T-cell (primary cell): ENCODE measurements around the gene CD274. TPM values are rescaled to one million over a fixed set of nuclear protein-coding genes. Genes with fewer than 3 reads are reported as not detected.

Experiments used
- ATAC-seq, 4 experiments: fragments of 200-7000 bp in 3 of 4; fragments of 150-1000 bp in 1 of 4; cut with Tn5 transposase; replicated peaks in 1 of 4; 1 replicate in 3 of 4; 2 replicates in 1 of 4; pipeline ENCODE4 v1.10.0; 2021; ENCODE audit warnings: moderate library complexity in 3 of 4, mild to moderate bottlenecking in 2 of 4, moderate number of reproducible peaks in 1 of 4
- CTCF ChIA-PET, 2 donors: fragments of 300-600 bp; sonication (Branson Sonifier 250); formaldehyde crosslinking; loops; one replicate each; lab custom pipeline; 2022; ENCODE audit warnings: antibody characterized with exemption in 2 of 2; lab: Charles Lee
- POLR2A ChIA-PET, 2 donors: fragments of 300-600 bp; sonication (Branson Sonifier 250); formaldehyde crosslinking; loops; one replicate each; lab custom pipeline; 2022; ENCODE audit warnings: antibody characterized with exemption in 2 of 2; lab: Charles Lee
- DNase-seq, 35 experiments: peaks; one replicate each; pipeline versions ENCODE4 v3.0.0 to v3.0.0-alpha.2; 2013 to 2023
- H3K27ac ChIP-seq: one replicate; pipeline ENCODE4 v1.5.1; 2013; ENCODE audit warnings: low read length
- H3K27me3 ChIP-seq, 2 experiments: replicated peaks in 1 of 2; 1 replicate in 1 of 2; 2 replicates in 1 of 2; pipeline versions ENCODE4 v1.6.1 to v1.7.0; 2013; ENCODE audit warnings: low read length in 1 of 2, mixed read lengths in 1 of 2; ENCODE audit not compliant: control insufficient read depth in 2 of 2, insufficient read depth in 2 of 2; ENCODE audit errors: extremely low read depth in 1 of 2
- H3K36me3 ChIP-seq, 2 donors: 1 replicate in 1 of 2; 2 replicates in 1 of 2; pipeline versions ENCODE4 v1.6.1 to v1.7.0; 2013; ENCODE audit warnings: low read length in 1 of 2; ENCODE audit not compliant: control insufficient read depth in 2 of 2, insufficient read depth in 1 of 2; ENCODE audit errors: extremely low read depth in 1 of 2
- H3K4me1 ChIP-seq, 2 experiments: 1 replicate in 1 of 2; 2 replicates in 1 of 2; pipeline versions ENCODE4 v1.6.1 to v1.7.0; 2013; ENCODE audit warnings: low read length in 2 of 2, mixed read lengths in 1 of 2; ENCODE audit not compliant: insufficient read depth in 2 of 2, control insufficient read depth in 1 of 2; ENCODE audit errors: extremely low read depth in 1 of 2
- H3K4me3 ChIP-seq, 2 donors: 1 replicate in 1 of 2; 2 replicates in 1 of 2; pipeline versions ENCODE4 v1.5.1 to v1.7.0; 2013; ENCODE audit warnings: mild to moderate bottlenecking in 2 of 2, low read length in 1 of 2, moderate library complexity in 1 of 2; ENCODE audit not compliant: control insufficient read depth in 1 of 2; ENCODE audit errors: extremely low read depth in 1 of 2
- H3K9me3 ChIP-seq: 2 replicates; pipeline ENCODE4 v1.7.0; 2013
- H3K27ac Mint-ChIP-seq, 2 donors: one replicate each; pipeline ENCODE4 v1.8.0; 2020 to 2021; ENCODE audit warnings: mild to moderate bottlenecking in 2 of 2, mixed read lengths in 2 of 2
- H3K27me3 Mint-ChIP-seq, 2 donors: one replicate each; pipeline ENCODE4 v1.8.0; 2021 to 2022; ENCODE audit warnings: mixed read lengths in 2 of 2
- H3K36me3 Mint-ChIP-seq: one replicate; pipeline ENCODE4 v1.8.0; 2021; ENCODE audit warnings: mixed read lengths
- H3K4me1 Mint-ChIP-seq, 3 donors: one replicate each; pipeline ENCODE4 v1.8.0; 2020 to 2022; ENCODE audit warnings: mixed read lengths in 3 of 3, mild to moderate bottlenecking in 1 of 3
- H3K4me3 Mint-ChIP-seq, 3 donors: one replicate each; pipeline ENCODE4 v1.8.0; 2020 to 2022; ENCODE audit warnings: mild to moderate bottlenecking in 3 of 3, mixed read lengths in 3 of 3, moderate library complexity in 3 of 3
- H3K9me3 Mint-ChIP-seq, 3 donors: one replicate each; pipeline ENCODE4 v1.8.0; 2020 to 2022; ENCODE audit warnings: mixed read lengths in 3 of 3
- WGBS: methylation state at CpG from one replicate; pipeline ENCODE4 v1.1.5; 2013; ENCODE audit warnings: missing lambda C conversion rate; ENCODE audit not compliant: insufficient coverage; 5-methylcytosine and 5-hydroxymethylcytosine counted together
- total RNA-seq, 35 experiments: library from RNA in 6 of 35; stranded (reverse) in 6 of 35; fragments of 120-200 nt in 1 of 35; gene quantifications; one replicate each; pipeline versions ENCODE4 v1.2.1 to v1.2.4 and lab custom pipeline; 2013 to 2026

Gene CD274
- total RNA-seq, 5 donors from 2014 or later (not counting 1 experiment from before 2014, with no cell fraction given) = 6.6 to 11.4 (median 7.2) TPM

GRCh38 chr9:5421163-5421562, 29.2 kb upstream of the CD274 start:
- no peaks in the 10 kb centered on the region for H3K4me1 ChIP-seq
- no peak overlapping the region for H3K27ac ChIP-seq
- H3K27ac Mint-ChIP-seq = no peak overlapping the region
- H3K4me1 Mint-ChIP-seq = peaks cover 0 to 10% (median 6%) of the 10 kb centered on the region in 3 donors
- peaks cover 0 to 4% of the 10 kb centered on the region in 2 donors for H3K36me3 ChIP-seq
- no peaks in the 10 kb centered on the region for H3K9me3 ChIP-seq
- POLR2A ChIA-PET = no interaction called here
- H3K4me3 Mint-ChIP-seq = no peak overlapping the region
- no peak overlapping the region for H3K4me3 ChIP-seq
- H3K9me3 Mint-ChIP-seq = no peaks in the 10 kb centered on the region
- peaks cover 42% of the 10 kb centered on the region for H3K36me3 Mint-ChIP-seq
- CTCF ChIA-PET = no interaction called here
- no peaks in the 10 kb centered on the region for H3K27me3 ChIP-seq
- ATAC-seq (no peak), DNase-seq (no peak)
- H3K27me3 Mint-ChIP-seq = no peaks in the 10 kb centered on the region
- 78% methylated on average over 2 of the region's 2 CpGs for WGBS

DNA sequence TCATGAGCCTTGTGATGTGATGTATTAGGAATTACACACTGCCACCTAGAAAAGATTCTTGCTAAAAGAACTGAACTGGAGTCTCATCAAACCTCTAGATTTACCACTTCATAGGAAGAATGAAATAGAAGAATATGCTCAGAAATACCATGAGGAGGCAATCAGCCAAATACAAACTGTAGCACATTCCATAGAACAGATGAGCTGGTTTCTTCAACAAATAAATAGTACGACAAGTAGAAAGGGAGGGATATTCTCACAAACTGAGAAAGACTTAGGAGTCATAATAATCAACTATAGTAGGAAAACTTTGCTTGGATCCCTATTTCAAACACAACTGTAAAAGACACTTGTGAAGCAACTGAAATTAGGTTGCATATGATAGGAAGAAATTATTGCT, 28.1 kb upstream of the CD274 start:
- CTCF ChIA-PET = interaction anchor here in 1 of 2 donors (4.5 kb wide), 1 partner anchor 237 kb away, joined by 46 read pairs; the partner anchor contains the start of gene INSL6
- no peaks in the 10 kb centered on the region for H3K27me3 Mint-ChIP-seq
- WGBS = no CpG with 5 or more reads among the region's 1 CpG
- ATAC-seq = no peak
- peaks cover 0 to 7% (median 6%) of the 10 kb centered on the region in 3 donors for H3K4me1 Mint-ChIP-seq
- Histone ChIP-seq H3K9me3 (no peaks in the 10 kb centered on the region), H3K27me3 (no peaks in the 10 kb centered on the region), H3K27ac (no peak overlapping the region), H3K4me3 (no peak overlapping the region), H3K36me3 (peaks cover 3 to 6% of the 10 kb centered on the region in 2 donors), H3K4me1 (no peaks in the 10 kb centered on the region)
- DNase-seq = no peak
- H3K4me3 Mint-ChIP-seq = no peak overlapping the region
- POLR2A ChIA-PET = no interaction called here
- H3K9me3 Mint-ChIP-seq = no peaks in the 10 kb centered on the region
- peaks cover 38% of the 10 kb centered on the region for H3K36me3 Mint-ChIP-seq
- H3K27ac Mint-ChIP-seq = no peak overlapping the region

- DNase-seq = peak in 1 of 35 experiments; percentile 66
- Mint-ChIP-seq H3K27ac (no peak overlapping the region), H3K27me3 (no peaks in the 10 kb centered on the region), H3K4me3 (no peak overlapping the region), H3K9me3 (no peaks in the 10 kb centered on the region), H3K36me3 (peaks cover 17% of the 10 kb centered on the region), H3K4me1 (peaks cover 0 to 6% (median 5%) of the 10 kb centered on the region in 3 donors)
- H3K27me3 ChIP-seq = no peaks in the 10 kb centered on the region
- H3K4me1 ChIP-seq = no peaks in the 10 kb centered on the region
- peak; percentile 50 to 64 (median 56) for ATAC-seq
- ChIA-PET POLR2A (interaction anchor here (0.7 kb wide), 2 partner anchors 13 to 25 kb away, joined by 4 to 11 read pairs; partner anchors contain the start of gene CD274 (in 1 of the 2)), CTCF (interaction anchor here (0.6 to 4.5 kb wide), 14 partner anchors 25 to 928 kb away, joined by 3 to 46 read pairs (median 4); partner anchors contain the start of genes CD274 (in 1 of the 2) and INSL6 (in 1 of the 2))
- no peaks in the 10 kb centered on the region for H3K9me3 ChIP-seq
- H3K4me3 ChIP-seq = no peak overlapping the region
- peaks cover 3 to 18% of the 10 kb centered on the region in 2 donors for H3K36me3 ChIP-seq
- WGBS = no CpG with 5 or more reads among the region's 2 CpGs
- no peak overlapping the region for H3K27ac ChIP-seq
Observed at GRCh38 chr9:5425006-5425628, 25.2 kb upstream of the CD274 start.

GRCh38 chr9:5427005-5427404, 23.3 kb upstream of the CD274 start:
- no peaks in the 10 kb centered on the region for H3K9me3 Mint-ChIP-seq
- no peak for DNase-seq
- ChIA-PET CTCF (interaction anchor here in 1 of 2 donors (1.5 kb wide), 1 partner anchor 241 kb away, joined by 4 read pairs; no protein-coding TSS in a partner anchor), POLR2A (no interaction called here)
- no peak overlapping the region for H3K27ac ChIP-seq
- H3K4me3 Mint-ChIP-seq = no peak overlapping the region
- H3K27ac Mint-ChIP-seq = no peak overlapping the region
- peaks cover 0 to 5% (median 3%) of the 10 kb centered on the region in 3 donors for H3K4me1 Mint-ChIP-seq
- peaks cover 3 to 33% of the 10 kb centered on the region in 2 donors for H3K36me3 ChIP-seq
- H3K27me3 Mint-ChIP-seq = no peaks in the 10 kb centered on the region
- no peak overlapping the region for H3K4me3 ChIP-seq
- H3K4me1 ChIP-seq = no peaks in the 10 kb centered on the region
- peaks cover 20% of the 10 kb centered on the region for H3K36me3 Mint-ChIP-seq
- no peak for ATAC-seq
- H3K9me3 ChIP-seq = no peaks in the 10 kb centered on the region
- H3K27me3 ChIP-seq = no peaks in the 10 kb centered on the region

- no peak overlapping the region for H3K4me3 ChIP-seq
- no peaks in the 10 kb centered on the region for H3K27me3 Mint-ChIP-seq
- ChIA-PET POLR2A (no interaction called here), CTCF (interaction anchor here in 1 of 2 donors (2.7 kb wide), 1 partner anchor 242 kb away, joined by 8 read pairs; the partner anchor contains the start of gene INSL6)
- DNase-seq = no peak
- no peak overlapping the region for H3K27ac ChIP-seq
- H3K27me3 ChIP-seq = no peaks in the 10 kb centered on the region
- ATAC-seq = no peak
- no peak overlapping the region for H3K4me3 Mint-ChIP-seq
- no peaks in the 10 kb centered on the region for H3K4me1 ChIP-seq
- peaks cover 26% of the 10 kb centered on the region for H3K36me3 Mint-ChIP-seq
- H3K9me3 ChIP-seq = no peaks in the 10 kb centered on the region
- no peaks in the 10 kb centered on the region for H3K9me3 Mint-ChIP-seq
- peaks cover 3 to 34% of the 10 kb centered on the region in 2 donors for H3K36me3 ChIP-seq
- H3K27ac Mint-ChIP-seq = no peak overlapping the region
- WGBS = 75% methylated on average over 1 of the region's 3 CpGs
- peaks cover 0 to 3% (median 0%) of the 10 kb centered on the region in 3 donors for H3K4me1 Mint-ChIP-seq
Observed at GRCh38 chr9:5428172-5428571, 22.2 kb upstream of the CD274 start.

- peaks cover 0 to 3% (median 0%) of the 10 kb centered on the region in 3 donors for H3K4me1 Mint-ChIP-seq
- Histone ChIP-seq H3K36me3 (peaks cover 3 to 34% of the 10 kb centered on the region in 2 donors), H3K27ac (no peak overlapping the region), H3K4me3 (no peak overlapping the region), H3K27me3 (no peaks in the 10 kb centered on the region), H3K9me3 (no peaks in the 10 kb centered on the region), H3K4me1 (no peaks in the 10 kb centered on the region)
- no peaks in the 10 kb centered on the region for H3K27me3 Mint-ChIP-seq
- H3K36me3 Mint-ChIP-seq = peaks cover 27% of the 10 kb centered on the region
- no peak for DNase-seq
- H3K27ac Mint-ChIP-seq = peak overlapping the region in 1 of 2 donors; percentile 34
- WGBS = no CpG with 5 or more reads among the region's 2 CpGs
- CTCF ChIA-PET = interaction anchor here in 1 of 2 donors (2.7 kb wide), 1 partner anchor 243 kb away, joined by 8 read pairs; the partner anchor contains the start of gene INSL6
- POLR2A ChIA-PET = interaction anchor here in 1 of 2 donors (0.7 kb wide), 1 partner anchor 733 kb away, joined by 3 read pairs; no protein-coding TSS in a partner anchor
- no peaks in the 10 kb centered on the region for H3K9me3 Mint-ChIP-seq
- ATAC-seq = no peak
- no peak overlapping the region for H3K4me3 Mint-ChIP-seq
Observed at GRCh38 chr9:5428794-5429528, 21.4 kb upstream of the CD274 start.
